A673 (cell line): Measurements from ENCODE around the gene ACVR1B. TPM values are rescaled to one million over a fixed set of nuclear protein-coding genes. Genes with fewer than 3 reads are reported as not detected.

Experiments
- BruUV-seq: library from RNA; stranded (reverse); fragments of 400-500 nt; replicated peaks from 2 replicates; lab custom pipeline; 2021; lab: Mats Ljungman, UMichigan
- CTCF ChIA-PET: fragments of 300-600 bp; sonication (Branson Sonifier 250); formaldehyde crosslinking; loops from one replicate; lab custom pipeline; 2022; ENCODE audit warnings: antibody characterized with exemption; lab: Charles Lee
- POLR2A ChIA-PET: fragments of 300-600 bp; sonication (Branson Sonifier 250); formaldehyde crosslinking; loops from one replicate; lab custom pipeline; 2022; ENCODE audit warnings: antibody characterized with exemption; ENCODE audit not compliant: low non-redundant PET; lab: Charles Lee
- DNase-seq: peaks from one replicate; pipeline ENCODE4 v3.0.0-alpha.2; 2015; ENCODE audit warnings: low spot score
- H3K27ac ChIP-seq: fragments of 200-600 bp; sonication (generic); 2 replicates; pipeline ENCODE4 v1.5.1; 2016; ENCODE audit warnings: mixed run types, low read depth, mild to moderate bottlenecking, mixed read lengths, antibody characterized with exemption, low read length; ENCODE audit not compliant: poor library complexity, severe bottlenecking
- H3K27me3 ChIP-seq: fragments of 200-600 bp; sonication (generic); replicated peaks from 2 replicates; pipeline ENCODE4 v1.6.1; 2017; ENCODE audit warnings: mixed run types, low read depth, mild to moderate bottlenecking, mixed read lengths, antibody characterized with exemption, low read length; ENCODE audit not compliant: insufficient read depth, poor library complexity
- H3K36me3 ChIP-seq: fragments of 200-600 bp; sonication (generic); 2 replicates; pipeline ENCODE4 v1.6.1; 2016; ENCODE audit warnings: mixed run types, mild to moderate bottlenecking, mixed read lengths, antibody characterized with exemption, low read length; ENCODE audit not compliant: insufficient read depth, poor library complexity, severe bottlenecking
- H3K4me1 ChIP-seq: fragments of 200-600 bp; sonication (generic); 2 replicates; pipeline ENCODE4 v1.6.1; 2017; ENCODE audit warnings: mixed run types, mild to moderate bottlenecking, mixed read lengths, antibody characterized with exemption, low read length; ENCODE audit not compliant: insufficient read depth, poor library complexity, severe bottlenecking
- H3K4me3 ChIP-seq: fragments of 200-600 bp; sonication (generic); 2 replicates; pipeline ENCODE4 v1.5.1; 2016; ENCODE audit warnings: low read depth, mixed run types, mild to moderate bottlenecking, mixed read lengths, low read length; ENCODE audit not compliant: poor library complexity, severe bottlenecking
- H3K9me3 ChIP-seq: fragments of 200-600 bp; sonication (generic); 2 replicates; pipeline ENCODE4 v1.6.1; 2016; ENCODE audit warnings: mixed run types, low read depth, mild to moderate bottlenecking, mixed read lengths, antibody characterized with exemption, low read length; ENCODE audit not compliant: poor library complexity, severe bottlenecking
- EZH2 ChIP-seq: fragments of 200-600 bp; sonication (generic); IDR thresholded peaks from 2 replicates; pipeline ENCODE4 v1.6.1; 2017; ENCODE audit warnings: borderline replicate concordance, low read depth, mild to moderate bottlenecking, mixed read lengths, antibody characterized with exemption, low read length; ENCODE audit not compliant: poor library complexity, severe bottlenecking
- intact Hi-C: fragments of 100-400 bp; cut with micrococcal nuclease; formaldehyde crosslinking; loops from one replicate; pipeline ENCODE4 v1.10.0; 2022; ENCODE audit not compliant: unreplicated experiment
- total RNA-seq: library from RNA; stranded (reverse); gene quantifications from 2 replicates; pipeline ENCODE4 v1.2.3, GENCODE V29; 2021
- TF ChIP-seq, protein P1 (sequence below): fragments of 300-800, 200-600 bp; sonication (generic); conservative IDR thresholded peaks from 2 replicates; pipeline ENCODE4 v1.5.1; 2017; ENCODE audit warnings: low read depth, mild to moderate bottlenecking, antibody characterized with exemption, low read length, moderate library complexity, mixed read lengths

ACVR1B gene
- total RNA-seq, 1 experiment from 2014 or later: 27.4 TPM

DNA sequence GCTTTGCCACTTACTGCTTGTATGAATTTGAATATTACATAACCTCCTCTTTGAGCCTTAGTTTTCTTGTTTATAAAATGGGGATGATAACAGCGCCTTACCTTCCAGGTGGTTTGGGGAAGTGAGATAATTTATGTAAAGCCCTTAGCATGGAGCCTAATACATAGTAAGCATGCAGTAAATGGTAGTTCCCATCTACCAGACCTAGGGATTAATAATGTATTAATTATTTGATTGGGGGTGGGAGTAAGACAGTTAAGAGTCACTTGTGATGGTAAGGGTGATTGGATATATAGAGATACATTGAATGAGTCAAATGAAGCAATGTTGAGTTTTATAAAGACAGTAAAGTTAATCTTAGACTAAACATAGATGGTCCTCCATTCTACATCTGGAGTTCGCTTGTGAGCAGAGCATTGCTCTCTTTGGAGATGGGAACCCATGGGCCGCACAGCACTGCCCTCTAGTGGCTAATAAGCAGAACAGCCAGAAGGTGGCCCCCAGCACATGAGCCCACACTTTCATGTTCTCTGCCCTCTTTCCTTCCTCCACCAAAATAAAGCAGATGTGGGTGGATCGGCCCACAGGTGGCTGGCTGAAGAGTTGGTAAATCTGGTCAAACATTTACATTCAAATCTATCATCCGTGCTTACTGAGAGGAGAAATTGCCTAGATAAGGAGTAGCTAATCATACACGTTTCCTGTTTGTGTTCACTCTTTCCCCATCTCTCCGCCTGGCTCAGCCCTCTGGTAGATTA is 28.7 kb downstream of the ACVR1B start:
- ChIA-PET POLR2A (no interaction called here), CTCF (interaction anchor here (1.4 kb wide), 2 partner anchors 45 to 86 kb away, joined by 3 to 4 read pairs; no protein-coding TSS in a partner anchor)
- no TSS peak for BruUV-seq
- Histone ChIP-seq H3K4me1 (peaks cover 12% of the 10 kb centered on the region), H3K9me3 (no peaks in the 10 kb centered on the region), H3K4me3 (no peak overlapping the region), H3K27ac (no peak overlapping the region), H3K36me3 (peaks cover 63% of the 10 kb centered on the region), H3K27me3 (no peaks in the 10 kb centered on the region)
- DNase-seq: peak; percentile 77
- TF ChIP-seq, protein P1, sequence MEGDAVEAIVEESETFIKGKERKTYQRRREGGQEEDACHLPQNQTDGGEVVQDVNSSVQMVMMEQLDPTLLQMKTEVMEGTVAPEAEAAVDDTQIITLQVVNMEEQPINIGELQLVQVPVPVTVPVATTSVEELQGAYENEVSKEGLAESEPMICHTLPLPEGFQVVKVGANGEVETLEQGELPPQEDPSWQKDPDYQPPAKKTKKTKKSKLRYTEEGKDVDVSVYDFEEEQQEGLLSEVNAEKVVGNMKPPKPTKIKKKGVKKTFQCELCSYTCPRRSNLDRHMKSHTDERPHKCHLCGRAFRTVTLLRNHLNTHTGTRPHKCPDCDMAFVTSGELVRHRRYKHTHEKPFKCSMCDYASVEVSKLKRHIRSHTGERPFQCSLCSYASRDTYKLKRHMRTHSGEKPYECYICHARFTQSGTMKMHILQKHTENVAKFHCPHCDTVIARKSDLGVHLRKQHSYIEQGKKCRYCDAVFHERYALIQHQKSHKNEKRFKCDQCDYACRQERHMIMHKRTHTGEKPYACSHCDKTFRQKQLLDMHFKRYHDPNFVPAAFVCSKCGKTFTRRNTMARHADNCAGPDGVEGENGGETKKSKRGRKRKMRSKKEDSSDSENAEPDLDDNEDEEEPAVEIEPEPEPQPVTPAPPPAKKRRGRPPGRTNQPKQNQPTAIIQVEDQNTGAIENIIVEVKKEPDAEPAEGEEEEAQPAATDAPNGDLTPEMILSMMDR: peak; percentile 98
- TF ChIP-seq EZH2: no peak
- intact Hi-C loops: loop anchor here (1.0 kb wide), 1 partner anchor 85 kb away; no protein-coding TSS in a partner anchor

DNA sequence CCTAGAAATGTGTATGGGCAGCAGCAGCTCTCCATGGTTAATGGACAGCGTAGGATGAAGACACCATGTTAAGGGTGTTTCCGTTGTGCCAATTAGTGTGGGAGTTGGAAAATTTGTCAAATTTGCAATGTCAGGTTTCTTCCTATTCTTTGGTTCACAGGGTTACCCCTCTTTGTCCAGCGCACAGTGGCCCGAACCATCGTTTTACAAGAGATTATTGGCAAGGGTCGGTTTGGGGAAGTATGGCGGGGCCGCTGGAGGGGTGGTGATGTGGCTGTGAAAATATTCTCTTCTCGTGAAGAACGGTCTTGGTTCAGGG is 29.3 kb downstream of the ACVR1B start:
- ChIA-PET CTCF (interaction anchor here (1.4 kb wide), 2 partner anchors 45 to 86 kb away, joined by 3 to 4 read pairs; no protein-coding TSS in a partner anchor), POLR2A (no interaction called here)
- Histone ChIP-seq H3K27ac (no peak overlapping the region), H3K36me3 (peaks cover 64% of the 10 kb centered on the region), H3K4me1 (peaks cover 7% of the 10 kb centered on the region), H3K4me3 (no peak overlapping the region), H3K27me3 (no peaks in the 10 kb centered on the region), H3K9me3 (no peaks in the 10 kb centered on the region)
- intact Hi-C loops: loop anchor here (1.0 kb wide), 1 partner anchor 85 kb away; no protein-coding TSS in a partner anchor
- no TSS peak for BruUV-seq
- TF ChIP-seq, protein P1: no peak
- no peak for TF ChIP-seq EZH2
- DNase-seq: no peak

DNA sequence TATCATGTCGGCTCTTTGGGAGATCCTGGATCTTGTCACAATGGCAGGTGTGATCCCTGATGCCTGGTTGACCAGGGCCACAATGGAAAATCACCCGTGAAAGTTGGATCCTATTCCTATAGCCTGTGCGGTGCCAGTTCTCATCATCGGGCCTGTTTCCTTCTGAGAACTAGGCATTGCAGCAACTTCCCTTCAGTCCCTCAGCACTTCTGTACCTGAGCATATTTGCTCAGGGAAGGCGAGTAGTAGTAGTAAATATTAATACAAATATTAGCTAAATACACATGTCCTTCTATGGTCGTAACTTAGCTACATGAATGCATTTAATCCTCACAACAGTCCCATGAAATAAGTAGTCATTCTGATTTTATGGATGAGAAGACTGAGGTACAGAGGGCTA is 33.2 kb downstream of the ACVR1B start:
- POLR2A ChIA-PET: no interaction called here
- no peak for DNase-seq
- BruUV-seq: no TSS peak
- peaks cover 6% of the 10 kb centered on the region for H3K4me1 ChIP-seq
- H3K27ac ChIP-seq: no peak overlapping the region
- H3K36me3 ChIP-seq: peaks cover 55% of the 10 kb centered on the region
- TF ChIP-seq, protein P1: no peak
- no peak for TF ChIP-seq EZH2
- intact Hi-C loops: no loop called here
- H3K27me3 ChIP-seq: no peaks in the 10 kb centered on the region
- H3K4me3 ChIP-seq: no peak overlapping the region
- CTCF ChIA-PET: interaction anchor here (0.8 kb wide), 1 partner anchor 40 kb away, joined by 5 read pairs; no protein-coding TSS in a partner anchor
- H3K9me3 ChIP-seq: no peaks in the 10 kb centered on the region
